K562 (cell line): ENCODE data around the gene RIPPLY3. TPM values are rescaled to one million over a fixed set of nuclear protein-coding genes. Genes with fewer than 3 reads are reported as not detected.
A peak's percentile ranks its signal among the peaks of the same experiment; 100 is the strongest.

Experiments
- CSDE1 ChIP-seq, 2 experiments: fragments of 450-650 bp; IDR thresholded peaks; 2 replicates each; pipeline ENCODE4 v1.6.1; 2016; ENCODE audit warnings: mild to moderate bottlenecking in 1 of 2
- EP300 ChIP-seq: IDR thresholded peaks from 2 replicates; pipeline ENCODE4 v1.6.1; 2012; ENCODE audit warnings: low read length, improper control_type of control experiment
- FOXA3 ChIP-seq, 2 experiments: fragments of 450-650 bp in 1 of 2; sonication (generic) in 1 of 2; formaldehyde crosslinking; IDR thresholded peaks in 1 of 2; conservative IDR thresholded peaks in 1 of 2; 2 replicates each; pipeline versions ENCODE4 v1.4.0 to v1.8.0; 2020 to 2022; ENCODE audit warnings: mild to moderate bottlenecking in 2 of 2, missing genetic modification reagents in 1 of 2
- FOXO4 ChIP-seq: fragments of 450-650 bp; formaldehyde crosslinking; IDR thresholded peaks from 2 replicates; pipeline ENCODE4 v1.4.0; 2020; ENCODE audit warnings: mild to moderate bottlenecking, moderate library complexity
- GTF2B ChIP-seq: IDR thresholded peaks from 2 replicates; pipeline ENCODE4 v1.6.1; 2011; ENCODE audit not compliant: insufficient read length; ENCODE audit errors: extremely low read depth
- HBP1 ChIP-seq: fragments of 450-650 bp; formaldehyde crosslinking; IDR thresholded peaks from 2 replicates; pipeline ENCODE4 v1.4.0; 2022; ENCODE audit warnings: missing genetic modification characterization
- IRF2 ChIP-seq: sonication (generic); formaldehyde crosslinking; IDR thresholded peaks from 2 replicates; pipeline ENCODE4 v1.8.1; 2022; ENCODE audit warnings: mild to moderate bottlenecking, missing genetic modification reagents
- NFIC ChIP-seq: fragments of 450-650 bp; IDR thresholded peaks from 2 replicates; pipeline ENCODE4 v1.6.1; 2017; ENCODE audit warnings: mild to moderate bottlenecking, inconsistent platforms
- NR1H2 ChIP-seq: sonication (generic); formaldehyde crosslinking; IDR thresholded peaks from 2 replicates; pipeline ENCODE4 v1.4.0; 2020; ENCODE audit warnings: mild to moderate bottlenecking, missing genetic modification reagents
- NUFIP1 ChIP-seq: fragments of 450-650 bp; IDR thresholded peaks from 2 replicates; pipeline ENCODE4 v1.6.1; 2018; ENCODE audit not compliant: partially characterized antibody
- PBX2 ChIP-seq, 2 experiments: IDR thresholded peaks in 1 of 2; conservative IDR thresholded peaks in 1 of 2; 2 replicates each; pipeline ENCODE4 v1.6.1; 2016; ENCODE audit warnings: low read depth in 2 of 2, mild to moderate bottlenecking in 1 of 2, missing compliant biosample characterization in 1 of 2, missing genetic modification characterization in 1 of 2, moderate library complexity in 1 of 2
- RBM22 ChIP-seq: fragments of 200-400 bp; formaldehyde crosslinking; IDR thresholded peaks from 2 replicates; pipeline ENCODE4 v1.6.1; 2018; ENCODE audit warnings: low read length, low read depth; ENCODE audit not compliant: poor library complexity, severe bottlenecking
- RFX7 ChIP-seq: fragments of 250-450 bp; sonication (Bioruptor Pico); IDR thresholded peaks from 2 replicates; pipeline ENCODE4 v1.5.1; 2021; ENCODE audit warnings: mild to moderate bottlenecking
- SMARCC2 ChIP-seq: fragments of 450-650 bp; IDR thresholded peaks from 2 replicates; pipeline ENCODE4 v1.6.1; 2017; ENCODE audit warnings: antibody characterized with exemption, moderate library complexity, mild to moderate bottlenecking, low read depth
- TEAD1 ChIP-seq, 2 experiments: fragments of 450-650 bp in 1 of 2; sonication (generic) in 1 of 2; formaldehyde crosslinking; IDR thresholded peaks; 2 replicates each; pipeline versions ENCODE4 v1.4.0 to v1.8.0; 2020 to 2022; ENCODE audit warnings: mild to moderate bottlenecking in 2 of 2, missing genetic modification reagents in 1 of 2
- ZBTB17 ChIP-seq: fragments of 450-650 bp; formaldehyde crosslinking; IDR thresholded peaks from 2 replicates; pipeline ENCODE4 v1.4.0; 2020; ENCODE audit warnings: mild to moderate bottlenecking
- ZNF41 ChIP-seq: fragments of 250-450 bp; sonication (Bioruptor Pico); conservative IDR thresholded peaks from 2 replicates; pipeline ENCODE4 v1.4.0; 2020; ENCODE audit warnings: mild to moderate bottlenecking
- ZNF444 ChIP-seq: fragments of 250-450 bp; sonication (Bioruptor Pico); IDR thresholded peaks from 2 replicates; pipeline ENCODE4 v1.4.0; 2020; ENCODE audit warnings: mild to moderate bottlenecking, moderate library complexity
- ZNF511 ChIP-seq: sonication (generic); formaldehyde crosslinking; IDR thresholded peaks from 2 replicates; pipeline ENCODE4 v1.8.0; 2022; ENCODE audit warnings: mild to moderate bottlenecking, missing genetic modification reagents
- polyA plus RNA-seq, 8 experiments: library from polyadenylated mRNA; depleted of rRNA in 4 of 8; stranded (reverse) in 5 of 8; unstranded in 3 of 8; fragments of >200 nt; fragmentation: Nextera tagmentation in 2 of 8; fragmentation: Illumina TruSeq in 1 of 8; extraction: Ambion mirVana in 2 of 8; extraction: Trizol in 1 of 8; gene quantifications; 2 replicates each; pipeline versions ENCODE4 v1.2.1 to v1.2.3, GENCODE V29; 2011 to 2014; ENCODE audit warnings: inconsistent platforms in 1 of 8, missing spikeins in 1 of 8
- total RNA-seq, 7 experiments: library from RNA; depleted of rRNA in 6 of 7; stranded (reverse); fragments of >200 nt in 6 of 7; fragmentation: Illumina TruSeq in 2 of 7; extraction: Trizol in 2 of 7; gene quantifications; 2 replicates each; pipeline versions ENCODE4 v1.2.1 to v1.2.3, GENCODE V29; 2011 to 2021; ENCODE audit warnings: low replicate concordance in 1 of 7

Gene RIPPLY3
- total and polyA plus RNA-seq, 9 of the 15 experiments (the other 6 are each of a cell fraction or from before 2014, with no cell fraction given) = not detected

- TF ChIP-seq FOXO4 (CRISPR knock-in tag) = no peak
- TF ChIP-seq ZNF444 (CRISPR knock-in tag) = no peak
- no peak for TF ChIP-seq GTF2B
- no peak for TF ChIP-seq IRF2 (CRISPR knock-in tag)
- TF ChIP-seq RFX7 (CRISPR knock-in tag) = no peak
- TF ChIP-seq NR1H2 = no peak
- TF ChIP-seq NUFIP1 = no peak
- TF ChIP-seq CSDE1 (IDR thresholded peaks at IDR 0.05) = 0 out of 4 replicates have a peak, but pooled peaks of 1 of the 2 experiments have one; percentile 19
- no peak; the same call in 1 of the 2 replicates for TF ChIP-seq SMARCC2
- TF ChIP-seq FOXA3 (CRISPR knock-in tag; conservative IDR thresholded peaks at IDR 0.05 in 1 of 2, IDR thresholded peaks at IDR 0.05 in 1 of 2) = 0 out of 4 replicates have a peak, but pooled peaks of 1 of the 2 experiments have one; percentile 18
- no peak for TF ChIP-seq RBM22
- TF ChIP-seq ZBTB17 (CRISPR knock-in tag) = no peak
- peak; percentile 42; the same call in 1 of the 2 replicates for TF ChIP-seq EP300
- TF ChIP-seq PBX2 (CRISPR knock-in tag; IDR thresholded peaks at IDR 0.05; ENCODE audit: low read depth) = no peak
- TF ChIP-seq PBX2 (tag; conservative IDR thresholded peaks at IDR 0.05; ENCODE audit: low read depth) = peak; percentile 63
- peak; percentile 74 for TF ChIP-seq NFIC
- TF ChIP-seq HBP1 (CRISPR knock-in tag) = no peak
- TF ChIP-seq ZNF41 (CRISPR knock-in tag) = no peak
- TF ChIP-seq TEAD1 (CRISPR knock-in tag; IDR thresholded peaks at IDR 0.05) = 0 out of 4 replicates have a peak, but pooled peaks of 1 of the 2 experiments have one; percentile 49
- TF ChIP-seq ZNF511 (CRISPR knock-in tag) = no peak
These were observed 29.4 kb upstream of the RIPPLY3 start (continued) for GRCh38 chr21:36976882-36977651.
